ENCODE results near the gene SLC35G6.

The SLC35G6 gene

GRCh38 chr17:7502171-7502847 lies 21.1 kb downstream of the SLC35G6 start:
- H3K4me3 ChIP-seq (ENCODE audit: low read depth, low read length) = no peak overlapping the region
- TF ChIP-seq CTCF (conservative IDR thresholded peaks at IDR 0.05; ENCODE audit: low read depth, low read length) = no peak
- no peak for DNase-seq (ENCODE audit: low read depth)

- DNase-seq (ENCODE audit: low read depth) = no peak
- peak; percentile 48 for TF ChIP-seq CTCF (conservative IDR thresholded peaks at IDR 0.05; ENCODE audit: low read depth, low read length)
These were observed 21.7 kb downstream of the SLC35G6 start for GRCh38 chr17:7502987-7503386.

GRCh38 chr17:7503521-7503920 lies 22.3 kb downstream of the SLC35G6 start:
- no peak for TF ChIP-seq CTCF (conservative IDR thresholded peaks at IDR 0.05; ENCODE audit: low read depth, low read length)
- H3K4me3 ChIP-seq (ENCODE audit: low read depth, low read length) = no peak overlapping the region
- DNase-seq (ENCODE audit: low read depth) = no peak

More at GRCh38 chr17:7502987-7503386, 21.7 kb downstream of the SLC35G6 start:
- H3K4me3 ChIP-seq (ENCODE audit: low read depth, low read length) = no peak overlapping the region

- TF ChIP-seq CTCF (conservative IDR thresholded peaks at IDR 0.05; ENCODE audit: low read depth, low read length) = no peak
- H3K4me3 ChIP-seq (ENCODE audit: low read depth, low read length) = no peak overlapping the region
- no peak for DNase-seq (ENCODE audit: low read depth)
These were observed 26.9 kb downstream of the SLC35G6 start for GRCh38 chr17:7508145-7508544.

- no peak for DNase-seq (ENCODE audit: low read depth)
These were observed 27.6 kb downstream of the SLC35G6 start for GRCh38 chr17:7508846-7509245.

GRCh38 chr17:7509937-7510336 lies 28.7 kb downstream of the SLC35G6 start:
- DNase-seq (ENCODE audit: low read depth) = no peak
- no peak for TF ChIP-seq CTCF (conservative IDR thresholded peaks at IDR 0.05; ENCODE audit: low read depth, low read length)
- H3K4me3 ChIP-seq (ENCODE audit: low read depth, low read length) = no peak overlapping the region

More at GRCh38 chr17:7508846-7509245, 27.6 kb downstream of the SLC35G6 start:
- H3K4me3 ChIP-seq (ENCODE audit: low read depth, low read length) = no peak overlapping the region
- TF ChIP-seq CTCF (conservative IDR thresholded peaks at IDR 0.05; ENCODE audit: low read depth, low read length) = no peak

- H3K4me3 ChIP-seq (ENCODE audit: low read depth, low read length) = no peak overlapping the region
- no peak for DNase-seq (ENCODE audit: low read depth)
- no peak for TF ChIP-seq CTCF (conservative IDR thresholded peaks at IDR 0.05; ENCODE audit: low read depth, low read length)
These were observed 29.9 kb downstream of the SLC35G6 start for GRCh38 chr17:7511108-7511507.

Data from choroid plexus epithelial cell (primary cell).